H1 (cell line): ENCODE measurements around the gene RPAP3. TPM values are rescaled to one million over a fixed set of nuclear protein-coding genes. Genes with fewer than 3 reads are reported as not detected.

Source experiments
- CTCF ChIA-PET: fragments of 300-600 bp; sonication (Branson Sonifier 250); formaldehyde crosslinking; loops from one replicate; lab custom pipeline; 2021; ENCODE audit not compliant: partially characterized antibody; lab: Charles Lee
- POLR2A ChIA-PET: fragments of 300-600 bp; sonication (Branson Sonifier 250); formaldehyde crosslinking; loops from one replicate; lab custom pipeline; 2021; ENCODE audit warnings: inconsistent platforms; ENCODE audit not compliant: partially characterized antibody; lab: Charles Lee
- DNase-seq, 2 experiments: peaks; one replicate each; pipeline versions ENCODE4 v3.0.0 to v3.0.0-alpha.2; 2010 to 2022; ENCODE audit warnings: low spot score in 2 of 2, low read depth in 1 of 2, mixed read lengths in 1 of 2
- FAIRE-seq: peaks from 2 replicates; lab custom pipeline; 2011; peaks lifted over from hg19 to GRCh38; lab: Jason Lieb, UNC
- H2AFZ ChIP-seq: 2 replicates; pipeline ENCODE4 v1.8.1; 2012; ENCODE audit warnings: low read length, inconsistent platforms
- H2AK5ac ChIP-seq: 2 replicates; pipeline ENCODE4 v1.6.1; 2013; ENCODE audit warnings: low read depth, low read length
- H2BK120ac ChIP-seq: replicated peaks from 2 replicates; pipeline ENCODE3; 2013; ENCODE audit warnings: low read depth, low read length, inconsistent platforms
- H2BK12ac ChIP-seq: 2 replicates; pipeline ENCODE4 v1.6.1; 2013; ENCODE audit warnings: low read depth, low read length
- H2BK15ac ChIP-seq: 2 replicates; pipeline ENCODE4 v1.6.1; 2013; ENCODE audit warnings: low read length
- H2BK20ac ChIP-seq: 2 replicates; pipeline ENCODE4 v1.6.1; 2013; ENCODE audit warnings: low read length
- H2BK5ac ChIP-seq: 2 replicates; pipeline ENCODE4 v1.6.1; 2013; ENCODE audit warnings: low read depth, low read length
- H3K14ac ChIP-seq: 2 replicates; pipeline ENCODE4 v1.6.1; 2013; ENCODE audit warnings: inconsistent platforms; ENCODE audit not compliant: insufficient read length
- H3K18ac ChIP-seq: 2 replicates; pipeline ENCODE4 v1.6.1; 2013; ENCODE audit warnings: low read length; ENCODE audit errors: extremely low read depth
- H3K23ac ChIP-seq: 2 replicates; pipeline ENCODE4 v1.6.1; 2013; ENCODE audit warnings: inconsistent platforms; ENCODE audit not compliant: insufficient read length
- H3K23me2 ChIP-seq: 2 replicates; pipeline ENCODE4 v1.6.1; 2013; ENCODE audit warnings: low read depth, low read length
- H3K27ac ChIP-seq: 2 replicates; pipeline ENCODE4 v1.6.1; 2011; ENCODE audit warnings: low read depth, low read length, inconsistent platforms
- H3K27me3 ChIP-seq, 4 experiments: replicated peaks in 1 of 4; 1 replicate in 1 of 4; 2 replicates in 3 of 4; pipeline versions ENCODE4 v1.6.1 to v1.8.1; 2011 to 2013; ENCODE audit warnings: low read length in 3 of 4, mild to moderate bottlenecking in 3 of 4, inconsistent platforms in 2 of 4, mixed read lengths in 2 of 4, moderate library complexity in 1 of 4; ENCODE audit not compliant: control insufficient read depth in 3 of 4, insufficient read depth in 3 of 4; ENCODE audit errors: extremely low read depth in 1 of 4
- H3K36me3 ChIP-seq, 4 experiments: 2 replicates each; pipeline versions ENCODE4 v1.6.1 to v1.8.1; 2011 to 2013; ENCODE audit warnings: mild to moderate bottlenecking in 4 of 4, low read length in 3 of 4, moderate library complexity in 2 of 4, control low read depth in 1 of 4, inconsistent platforms in 1 of 4; ENCODE audit not compliant: insufficient read depth in 4 of 4, control insufficient read depth in 2 of 4
- H3K4ac ChIP-seq: replicated peaks from 2 replicates; pipeline ENCODE3; 2013; ENCODE audit warnings: low read length, low read depth, mixed read lengths, inconsistent platforms; ENCODE audit not compliant: insufficient read length
- H3K4me1 ChIP-seq, 4 experiments: replicated peaks in 1 of 4; 1 replicate in 1 of 4; 2 replicates in 3 of 4; pipeline versions ENCODE4 v1.6.1 to v1.8.1; 2011 to 2013; ENCODE audit warnings: low read length in 3 of 4, inconsistent platforms in 2 of 4, mixed read lengths in 1 of 4; ENCODE audit not compliant: insufficient read depth in 4 of 4, control insufficient read depth in 3 of 4
- H3K4me2 ChIP-seq, 2 experiments: 2 replicates each; pipeline versions ENCODE4 v1.6.1 to v1.8.1; 2011 to 2013; ENCODE audit warnings: low read depth in 2 of 2, low read length in 2 of 2, control low read depth in 1 of 2, inconsistent platforms in 1 of 2, mild to moderate bottlenecking in 1 of 2; ENCODE audit not compliant: insufficient read depth in 1 of 2
- H3K4me3 ChIP-seq, 4 experiments: fragments of 200-600, 300-600 bp in 1 of 4; sonication (generic), shearing (Covaris generic), sonication (Bioruptor Twin) in 1 of 4; 2 replicates each; pipeline versions ENCODE4 v1.5.1 to v1.8.1; 2011 to 2016; ENCODE audit warnings: low read length in 4 of 4, low read depth in 3 of 4, control low read depth in 2 of 4, inconsistent platforms in 2 of 4, mild to moderate bottlenecking in 2 of 4, mixed read lengths in 1 of 4, moderate library complexity in 1 of 4; ENCODE audit not compliant: insufficient read depth in 2 of 4; ENCODE audit errors: extremely low read depth in 1 of 4
- H3K56ac ChIP-seq: replicated peaks from 2 replicates; pipeline ENCODE3; 2013; ENCODE audit warnings: low read depth, mild to moderate bottlenecking, mixed read lengths, low read length, inconsistent platforms; ENCODE audit not compliant: insufficient read length
- H3K79me1 ChIP-seq: 2 replicates; pipeline ENCODE4 v1.6.1; 2013; ENCODE audit warnings: low read depth, low read length, control low read depth
- H3K79me2 ChIP-seq, 2 experiments: 2 replicates each; pipeline versions ENCODE4 v1.6.1 to v1.8.1; 2012 to 2013; ENCODE audit warnings: low read length in 2 of 2, mild to moderate bottlenecking in 2 of 2, inconsistent platforms in 1 of 2; ENCODE audit not compliant: insufficient read depth in 2 of 2, control insufficient read depth in 1 of 2
- H3K9ac ChIP-seq, 4 experiments: replicated peaks in 1 of 4; 1 replicate in 1 of 4; 2 replicates in 3 of 4; pipeline versions ENCODE4 v1.6.1 to v1.8.1; 2011 to 2013; ENCODE audit warnings: low read depth in 3 of 4, low read length in 3 of 4, control low read depth in 2 of 4, mild to moderate bottlenecking in 2 of 4, moderate library complexity in 2 of 4, inconsistent platforms in 1 of 4; ENCODE audit errors: extremely low read depth in 1 of 4
- H3K9me3 ChIP-seq, 2 experiments: 2 replicates each; pipeline versions ENCODE4 v1.6.1 to v1.8.1; 2012 to 2013; ENCODE audit warnings: mild to moderate bottlenecking in 2 of 2, moderate library complexity in 2 of 2, control low read depth in 1 of 2, inconsistent platforms in 1 of 2, low read depth in 1 of 2, low read length in 1 of 2, mixed read lengths in 1 of 2; ENCODE audit not compliant: insufficient read depth in 2 of 2
- H4K20me1 ChIP-seq, 2 experiments: replicated peaks in 1 of 2; 2 replicates each; pipeline versions ENCODE3 to v1.8.1; 2011 to 2013; ENCODE audit warnings: inconsistent platforms in 2 of 2, low read length in 2 of 2, mild to moderate bottlenecking in 1 of 2; ENCODE audit not compliant: insufficient read depth in 2 of 2, control insufficient read depth in 1 of 2
- H4K5ac ChIP-seq: 2 replicates; pipeline ENCODE4 v1.6.1; 2013; ENCODE audit warnings: low read length, low read depth, mixed read lengths, inconsistent platforms; ENCODE audit not compliant: insufficient read length
- H4K8ac ChIP-seq: 2 replicates; pipeline ENCODE4 v1.8.0; 2013; ENCODE audit warnings: mild to moderate bottlenecking, moderate library complexity, low read length, inconsistent platforms; ENCODE audit not compliant: insufficient read depth; ENCODE audit errors: extremely low read depth
- H4K91ac ChIP-seq: replicated peaks from 2 replicates; pipeline ENCODE3; 2013; ENCODE audit warnings: low read length, mixed read lengths, inconsistent platforms; ENCODE audit not compliant: insufficient read length
- BRCA1 ChIP-seq: IDR thresholded peaks from 2 replicates; pipeline ENCODE4 v1.6.1; 2012; ENCODE audit warnings: low read depth, low read length, improper control_type of control experiment
- CBX5 ChIP-seq: fragments of 300-800, 300-1000 bp; sonication (generic); IDR thresholded peaks from 2 replicates; pipeline ENCODE4 v1.7.1; 2016; ENCODE audit warnings: antibody characterized with exemption, low read length, low read depth
- JUND ChIP-seq: IDR thresholded peaks from 2 replicates; pipeline ENCODE4 v1.6.1; 2011; ENCODE audit warnings: mild to moderate bottlenecking, improper control_type of control experiment, low read length
- MAX ChIP-seq: IDR thresholded peaks from 2 replicates; pipeline ENCODE4 v1.6.1; 2012; ENCODE audit warnings: inconsistent platforms
- PHF8 ChIP-seq: fragments of 200-600 bp; sonication (generic); conservative IDR thresholded peaks from 2 replicates; pipeline ENCODE4 v1.7.1; 2012; ENCODE audit warnings: low read depth, mild to moderate bottlenecking, inconsistent platforms, low read length, moderate library complexity
- POLR2A ChIP-seq, 2 experiments: IDR thresholded peaks; 1 replicate in 1 of 2; 2 replicates in 1 of 2; pipeline ENCODE4 v1.6.1; 2011; ENCODE audit warnings: low read depth in 2 of 2, low read length in 2 of 2, mild to moderate bottlenecking in 2 of 2; ENCODE audit errors: control extremely low read depth in 1 of 2
- RAD21 ChIP-seq, 2 experiments: IDR thresholded peaks in 1 of 2; conservative IDR thresholded peaks in 1 of 2; 2 replicates each; pipeline ENCODE4 v1.6.1; 2011; ENCODE audit warnings: low read depth in 2 of 2, low read length in 2 of 2, improper control_type of control experiment in 1 of 2, inconsistent platforms in 1 of 2, mild to moderate bottlenecking in 1 of 2, moderate library complexity in 1 of 2
- RBBP5 ChIP-seq: IDR thresholded peaks from 2 replicates; pipeline ENCODE4 v1.7.1; 2012; ENCODE audit warnings: low read depth, mild to moderate bottlenecking, inconsistent platforms, low read length, moderate library complexity, borderline replicate concordance
- SIN3A ChIP-seq, 2 experiments: IDR thresholded peaks in 1 of 2; conservative IDR thresholded peaks in 1 of 2; 2 replicates each; pipeline ENCODE4 v1.6.1; 2011 to 2012; ENCODE audit warnings: low read length in 2 of 2, improper control_type of control experiment in 1 of 2, low read depth in 1 of 2, mild to moderate bottlenecking in 1 of 2
- SP4 ChIP-seq: IDR thresholded peaks from 2 replicates; pipeline ENCODE4 v1.6.1; 2012; ENCODE audit warnings: low read length, inconsistent platforms
- YY1 ChIP-seq: IDR thresholded peaks from 2 replicates; pipeline ENCODE4 v1.6.1; 2011; ENCODE audit warnings: low read depth, mild to moderate bottlenecking, low read length
- WGBS, 2 experiments: shearing (Covaris generic) in 1 of 2; methylation state at CpG; one replicate each; pipeline versions ENCODE4 v1.1.6 to v1.1.7; 2013 to 2015; ENCODE audit warnings: low lambda C conversion rate in 2 of 2, mixed read lengths in 2 of 2, inconsistent platforms in 1 of 2, low coverage in 1 of 2, missing lambda C conversion rate in 1 of 2; ENCODE audit not compliant: insufficient replicate concordance in 2 of 2, insufficient coverage in 1 of 2, insufficient read length in 1 of 2; ENCODE audit errors: extremely low coverage in 1 of 2, missing lambda C conversion rate in 1 of 2; 5-methylcytosine and 5-hydroxymethylcytosine counted together
- polyA plus RNA-seq, 7 experiments: library from polyadenylated mRNA; depleted of rRNA in 3 of 7; stranded (reverse) in 5 of 7; unstranded in 2 of 7; fragments of >200 nt in 5 of 7; fragments of 200-250 nt in 2 of 7; gene quantifications; 1 replicate in 5 of 7; 2 replicates in 1 of 7; 4 replicates in 1 of 7; pipeline versions ENCODE4 v1.2.1 to v1.2.3, GENCODE V29; 2011 to 2013; ENCODE audit warnings: missing spikeins in 2 of 7, mixed read lengths in 2 of 7
- total RNA-seq: library from RNA; stranded (reverse); fragmentation: NEBNext Ultra II Directional; extraction: Animal tissue kit (Norgen Biotek cat#: 25700); gene quantifications from 2 replicates; pipeline ENCODE4 v1.2.1, GENCODE V29; 2021
- TF ChIP-seq, protein P1 (sequence below): IDR thresholded peaks from 2 replicates; pipeline ENCODE4 v1.6.1; 2011; ENCODE audit warnings: low read length, improper control_type of control experiment

Gene RPAP3
- total and polyA plus RNA-seq, 2 of the 8 experiments (the other 6 are each of a cell fraction or from before 2014, with no cell fraction given) = 6.4 to 60.5 TPM

GRCh38 chr12:47714826-47715386, 9.1 kb upstream of the RPAP3 start:
- no peak overlapping the region for H3K56ac ChIP-seq
- no peak overlapping the region for H3K4ac ChIP-seq
- H2AFZ ChIP-seq = no peak overlapping the region
- no peak overlapping the region for H4K8ac ChIP-seq
- no peak for DNase-seq
- no peak overlapping the region for H3K27ac ChIP-seq
- H3K79me1 ChIP-seq = no peaks in the 10 kb centered on the region
- H3K9me3 ChIP-seq = no peaks in the 10 kb centered on the region
- H2BK20ac ChIP-seq = no peak overlapping the region
- no peak for FAIRE-seq
- H3K4me1 ChIP-seq = peaks cover 4 to 9% (median 8%) of the 10 kb centered on the region in 4 experiments; a peak in 5 of 7 replicates
- H3K36me3 ChIP-seq = 0 out of 8 replicates have a peak, but pooled peaks cover 0 to 1% (median 0%) of the 10 kb centered on the region in 4 experiments
- no peak overlapping the region for H4K5ac ChIP-seq
- H3K4me2 ChIP-seq = no peak overlapping the region
- peaks cover 0 to 7% (median 3%) of the 10 kb centered on the region in 4 experiments; a peak in 3 of 7 replicates for H3K27me3 ChIP-seq
- H4K20me1 ChIP-seq = no peaks in the 10 kb centered on the region
- no peaks in the 10 kb centered on the region for H3K23me2 ChIP-seq
- no peak overlapping the region for H3K4me3 ChIP-seq
- H3K18ac ChIP-seq = no peak overlapping the region
- ChIA-PET CTCF (interaction anchor here (0.6 to 64.6 kb wide), 32 partner anchors 9 to 1609 kb away, joined by 3 to 2442 read pairs (median 5); partner anchors contain the start of genes ENDOU, RAPGEF3, RPAP3 and SLC48A1), POLR2A (interaction anchor here (1.2 to 1.9 kb wide), 2 partner anchors 22 to 65 kb away, joined by 4 to 6 read pairs; no protein-coding TSS in a partner anchor)
- 54% methylated on average over 5 of the region's 5 CpGs; no CpG with 5 or more reads in 1 of the 2 experiments for WGBS, 2 experiments
- no peak overlapping the region for H4K91ac ChIP-seq
- H2BK5ac ChIP-seq = no peak overlapping the region
- H3K23ac ChIP-seq = no peak overlapping the region
- H2AK5ac ChIP-seq = no peak overlapping the region
- H2BK120ac ChIP-seq = no peak overlapping the region
- no peak overlapping the region for H3K9ac ChIP-seq
- H2BK15ac ChIP-seq = no peak overlapping the region
- no peaks in the 10 kb centered on the region for H3K79me2 ChIP-seq
- no peak overlapping the region for H3K14ac ChIP-seq
- H2BK12ac ChIP-seq = no peak overlapping the region
- TF ChIP-seq SP4 (no peak), JUND (no peak), YY1 (no peak), MAX (no peak), BRCA1 (no peak), CBX5 (no peak), POLR2A (IDR thresholded peaks at IDR 0.05; ENCODE audit: control extremely low read depth in 1 of 2, low read depth in 2 of 2, low read length in 2 of 2) (no peak), SIN3A (conservative IDR thresholded peaks at IDR 0.05 in 1 of 2, IDR thresholded peaks at IDR 0.05 in 1 of 2; ENCODE audit: low read depth in 1 of 2, low read length in 2 of 2) (no peak), PHF8 (no peak), RBBP5 (no peak), RAD21 (IDR thresholded peaks at IDR 0.05 in 1 of 2, conservative IDR thresholded peaks at IDR 0.05 in 1 of 2; ENCODE audit: low read depth in 2 of 2, low read length in 2 of 2) (no peak)
- TF ChIP-seq, protein P1, sequence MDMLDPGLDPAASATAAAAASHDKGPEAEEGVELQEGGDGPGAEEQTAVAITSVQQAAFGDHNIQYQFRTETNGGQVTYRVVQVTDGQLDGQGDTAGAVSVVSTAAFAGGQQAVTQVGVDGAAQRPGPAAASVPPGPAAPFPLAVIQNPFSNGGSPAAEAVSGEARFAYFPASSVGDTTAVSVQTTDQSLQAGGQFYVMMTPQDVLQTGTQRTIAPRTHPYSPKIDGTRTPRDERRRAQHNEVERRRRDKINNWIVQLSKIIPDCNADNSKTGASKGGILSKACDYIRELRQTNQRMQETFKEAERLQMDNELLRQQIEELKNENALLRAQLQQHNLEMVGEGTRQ = no peak
